ENCODE data around the gene KIAA0825. TPM values are rescaled to one million over a fixed set of nuclear protein-coding genes. Genes with fewer than 3 reads are reported as not detected.

The KIAA0825 gene
- total RNA-seq, 120 experiments from 2014 or later, result 5.8 to 16.2 (median 11.8) TPM

Other genes starting within 250 kb of the KIAA0825 start
- gene SLF1, start 65 bp upstream of the KIAA0825 start, total RNA-seq, result 10 to 100 TPM; 10.8 to 36.5 (median 21.9) TPM